D341Med (cell line): ENCODE data around the gene HSPA1L.

ENCODE experiments used
- DNase-seq: peaks from one replicate; pipeline ENCODE4 v3.0.0; 2012; ENCODE audit warnings: low spot score

HSPA1L gene

DNA sequence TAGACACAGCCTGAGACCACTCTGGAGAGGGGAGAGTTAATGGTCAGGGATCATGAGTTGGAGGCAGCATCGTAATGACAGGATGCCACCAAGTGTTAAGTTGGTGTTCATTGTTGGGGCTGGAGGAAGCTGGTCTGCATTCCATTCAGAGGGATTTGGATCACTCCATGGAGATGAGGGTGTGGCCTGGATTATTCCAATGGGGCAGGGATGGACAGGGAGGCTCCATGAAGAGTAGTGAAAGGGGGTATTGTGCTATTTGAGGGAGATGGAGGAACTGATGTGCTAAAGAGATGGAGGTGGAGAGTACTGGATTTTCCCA is 51.5 kb downstream of the HSPA1L start:
- no peak for DNase-seq

DNA sequence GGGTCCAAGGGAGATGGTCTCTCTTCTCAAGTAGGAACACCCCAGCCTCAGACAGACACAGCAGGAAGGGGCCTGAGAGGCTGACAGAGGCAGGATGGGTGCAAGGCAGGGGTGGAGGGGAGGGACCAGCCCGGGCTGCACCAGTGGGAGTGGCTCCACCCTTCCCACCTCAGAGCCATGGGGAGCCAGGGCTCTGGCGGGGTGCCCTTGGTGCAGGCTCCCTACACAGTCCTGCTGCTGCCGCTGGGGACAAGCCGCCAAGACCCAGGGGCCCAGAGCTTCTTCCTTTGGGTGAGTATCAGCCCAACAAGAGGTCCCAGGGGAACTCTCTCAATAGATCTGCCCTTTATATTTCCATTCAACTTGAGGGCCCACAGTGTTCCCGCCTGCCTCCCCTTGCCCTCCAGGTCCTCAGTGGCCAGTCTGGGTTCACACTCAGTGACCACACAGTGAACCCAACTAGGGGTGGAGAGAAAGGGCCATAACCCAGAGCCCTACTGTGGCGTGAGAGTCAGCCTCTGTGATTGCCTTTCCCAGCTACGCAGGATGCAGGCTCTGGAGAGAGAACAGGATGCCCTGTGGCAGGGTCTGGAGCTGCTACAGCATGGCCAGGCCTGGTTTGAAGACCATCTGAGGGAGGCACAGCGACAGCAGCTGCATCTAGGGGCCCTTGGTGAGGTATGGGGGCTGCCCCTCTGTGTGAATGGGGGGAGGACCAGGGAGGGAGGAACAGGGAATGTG is 52.0 kb downstream of the HSPA1L start:
- DNase-seq = no peak

DNA sequence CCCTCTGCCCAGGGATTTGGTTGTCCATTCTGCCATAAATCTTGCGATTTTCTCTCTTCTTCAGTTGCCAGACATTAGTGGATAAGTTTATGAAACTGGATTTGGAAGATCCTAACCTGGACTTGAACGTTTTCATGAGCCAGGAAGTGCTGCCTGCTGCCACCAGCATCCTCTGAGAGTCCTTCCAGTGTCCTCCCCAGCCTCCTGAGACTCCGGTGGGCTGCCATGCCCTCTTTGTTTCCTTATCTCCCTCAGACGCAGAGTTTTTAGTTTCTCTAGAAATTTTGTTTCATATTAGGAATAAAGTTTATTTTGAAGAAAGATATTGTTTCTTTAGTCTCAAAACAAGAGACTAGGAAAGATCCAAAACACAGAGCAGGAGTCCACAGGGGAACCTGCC is 52.7 kb downstream of the HSPA1L start, which contains the start of gene SAPCD1:
Gene SAPCD1 (plus strand): TSS at position 301 of the 400 bp plus-strand sequence. CDS start 399 bp downstream, outside the sequence.
- DNase-seq = no peak

DNA sequence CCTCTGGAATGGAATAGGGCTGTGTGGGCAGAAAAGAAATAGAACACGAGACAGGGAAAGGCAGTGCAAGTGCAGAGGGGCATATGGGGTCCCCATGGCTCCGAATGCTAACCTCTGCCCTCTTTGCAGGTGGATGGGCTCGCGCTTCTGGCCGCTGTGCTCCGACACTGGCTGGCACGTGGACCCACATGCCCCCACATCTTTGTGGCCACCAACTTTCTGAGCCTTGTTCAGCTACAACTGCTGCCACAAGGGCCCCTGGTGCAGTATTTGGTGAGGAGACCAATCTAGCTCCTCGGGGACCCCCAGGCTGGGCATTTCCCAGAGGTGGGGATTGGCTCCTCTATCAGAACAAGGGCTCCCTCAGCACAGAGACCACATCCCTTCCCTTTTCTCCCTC is 53.7 kb downstream of the HSPA1L start:
- no peak for DNase-seq

DNA sequence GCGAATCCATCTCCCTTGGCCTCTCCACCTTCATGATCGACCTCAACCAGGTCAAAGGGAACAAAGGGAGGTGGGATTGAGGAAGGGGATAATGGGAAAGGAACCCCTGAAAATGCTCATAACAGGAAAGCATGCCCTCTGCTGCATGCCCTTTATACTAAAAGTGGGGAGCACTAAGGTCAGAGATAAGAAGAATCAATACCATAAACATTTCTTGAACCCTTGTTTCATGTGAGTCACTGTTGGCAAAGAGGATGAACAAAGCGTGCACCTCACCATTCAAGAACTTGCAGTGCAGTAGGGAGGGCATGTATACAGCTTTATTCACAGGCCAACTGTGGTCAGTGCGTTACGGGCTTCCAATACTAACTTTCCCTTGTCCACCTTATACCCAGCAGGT is 54.3 kb downstream of the HSPA1L start:
- no peak for DNase-seq
